ENCODE measurements around the gene CEP350.
A peak's percentile ranks its signal among the peaks of the same experiment; 100 is the strongest.

The CEP350 gene, protein sequence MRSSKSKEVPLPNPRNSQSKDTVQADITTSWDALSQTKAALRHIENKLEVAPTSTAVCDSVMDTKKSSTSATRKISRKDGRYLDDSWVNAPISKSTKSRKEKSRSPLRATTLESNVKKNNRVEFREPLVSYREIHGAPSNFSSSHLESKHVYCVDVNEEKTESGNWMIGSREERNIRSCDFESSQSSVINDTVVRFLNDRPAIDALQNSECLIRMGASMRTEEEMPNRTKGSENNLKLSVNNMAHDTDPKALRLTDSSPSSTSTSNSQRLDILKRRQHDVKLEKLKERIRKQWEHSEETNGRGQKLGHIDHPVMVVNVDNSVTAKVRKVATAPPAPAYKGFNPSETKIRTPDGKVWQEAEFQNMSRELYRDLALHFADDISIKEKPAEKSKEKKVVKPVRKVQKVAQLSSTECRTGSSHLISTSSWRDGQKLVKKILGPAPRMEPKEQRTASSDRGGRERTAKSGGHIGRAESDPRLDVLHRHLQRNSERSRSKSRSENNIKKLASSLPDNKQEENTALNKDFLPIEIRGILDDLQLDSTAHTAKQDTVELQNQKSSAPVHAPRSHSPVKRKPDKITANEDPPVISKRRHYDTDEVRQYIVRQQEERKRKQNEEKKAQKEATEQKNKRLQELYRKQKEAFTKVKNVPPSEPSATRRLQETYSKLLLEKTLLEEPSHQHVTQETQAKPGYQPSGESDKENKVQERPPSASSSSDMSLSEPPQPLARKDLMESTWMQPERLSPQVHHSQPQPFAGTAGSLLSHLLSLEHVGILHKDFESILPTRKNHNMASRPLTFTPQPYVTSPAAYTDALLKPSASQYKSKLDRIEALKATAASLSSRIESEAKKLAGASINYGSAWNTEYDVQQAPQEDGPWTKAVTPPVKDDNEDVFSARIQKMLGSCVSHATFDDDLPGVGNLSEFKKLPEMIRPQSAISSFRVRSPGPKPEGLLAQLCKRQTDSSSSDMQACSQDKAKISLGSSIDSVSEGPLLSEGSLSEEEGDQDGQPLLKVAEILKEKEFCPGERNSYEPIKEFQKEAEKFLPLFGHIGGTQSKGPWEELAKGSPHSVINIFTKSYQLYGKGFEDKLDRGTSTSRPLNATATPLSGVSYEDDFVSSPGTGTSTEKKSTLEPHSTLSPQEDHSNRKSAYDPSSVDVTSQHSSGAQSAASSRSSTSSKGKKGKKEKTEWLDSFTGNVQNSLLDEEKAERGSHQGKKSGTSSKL (N-terminal part only)

GRCh38 chr1:179954493-179955286, at the start of gene CEP350:
CEP350 (plus strand) TSS chr1:179954810; CDS start chr1:179986182, 31,372 bp downstream.
- DNase-seq = peak; percentile 99 to 100

DNA sequence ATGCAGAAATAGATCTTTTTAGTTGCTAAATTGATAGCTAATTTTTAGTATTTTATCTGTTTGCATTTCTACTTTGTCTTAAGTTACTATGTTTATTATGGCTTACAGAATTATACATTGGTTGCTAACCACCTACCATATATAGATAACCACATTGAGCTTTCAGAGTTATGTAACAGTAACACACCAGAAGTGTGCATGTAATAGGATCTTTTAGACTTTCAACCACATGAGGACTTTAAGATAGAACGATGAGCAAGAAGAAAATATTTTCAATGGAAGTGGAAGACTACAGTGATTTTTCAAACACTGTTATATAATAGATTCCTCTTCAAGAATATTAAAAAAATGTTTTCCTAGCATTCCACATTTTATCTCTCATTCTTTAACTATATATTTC, 43.7 kb upstream of the CEP350 start:
- DNase-seq = no peak

DNA sequence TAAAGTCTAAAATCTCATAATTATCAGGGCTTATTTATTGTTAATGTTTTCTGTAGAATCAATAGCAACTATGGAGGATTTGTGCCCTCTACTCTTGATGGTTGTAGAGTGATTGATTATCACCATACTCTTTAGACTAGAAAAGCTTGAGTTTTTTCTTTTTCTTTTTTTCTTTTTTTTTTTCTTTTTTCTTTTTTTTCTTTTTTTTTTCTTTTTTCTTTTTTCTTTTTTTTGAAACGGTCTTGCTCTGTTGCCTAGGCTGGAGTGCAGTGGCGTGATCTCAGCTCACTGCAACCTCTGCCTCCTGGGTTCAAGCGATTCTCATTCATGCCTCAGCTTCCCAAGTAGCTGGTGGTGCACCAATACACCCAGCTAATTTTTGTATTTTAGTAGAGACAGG, 42.8 kb upstream of the CEP350 start:
- DNase-seq = no peak

GRCh38 chr1:179917601-179918429, 36.8 kb upstream of the CEP350 start:
- DNase-seq = no peak

GRCh38 chr1:179921472-179921871, 33.1 kb upstream of the CEP350 start:
- DNase-seq = no peak

- no peak for DNase-seq
Observed at GRCh38 chr1:179921981-179922872, 32.4 kb upstream of the CEP350 start.

DNA sequence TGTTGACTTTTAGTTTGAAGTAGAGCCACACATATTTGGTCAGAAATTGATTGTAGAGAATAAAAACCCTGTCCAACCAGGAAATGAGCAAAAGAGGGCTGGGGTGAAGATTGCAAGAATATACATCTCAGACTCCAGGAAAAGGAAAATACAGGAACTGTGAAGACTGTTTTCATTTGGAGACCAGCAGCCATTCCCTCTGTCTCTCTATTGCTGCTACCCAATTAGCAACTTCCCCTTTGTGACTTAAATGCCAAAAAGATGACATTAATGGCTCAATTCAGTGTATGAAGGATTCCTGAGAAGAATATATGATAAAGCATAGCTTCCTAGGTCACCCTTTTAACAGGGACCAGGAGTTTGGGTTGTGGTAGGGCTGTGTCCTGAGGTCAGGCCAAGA, 31.6 kb upstream of the CEP350 start:
- no peak for DNase-seq

- no peak for DNase-seq
Observed at GRCh38 chr1:179924268-179924667, 30.3 kb upstream of the CEP350 start.

GRCh38 chr1:179925302-179925701, 29.3 kb upstream of the CEP350 start:
- no peak for DNase-seq

DNA sequence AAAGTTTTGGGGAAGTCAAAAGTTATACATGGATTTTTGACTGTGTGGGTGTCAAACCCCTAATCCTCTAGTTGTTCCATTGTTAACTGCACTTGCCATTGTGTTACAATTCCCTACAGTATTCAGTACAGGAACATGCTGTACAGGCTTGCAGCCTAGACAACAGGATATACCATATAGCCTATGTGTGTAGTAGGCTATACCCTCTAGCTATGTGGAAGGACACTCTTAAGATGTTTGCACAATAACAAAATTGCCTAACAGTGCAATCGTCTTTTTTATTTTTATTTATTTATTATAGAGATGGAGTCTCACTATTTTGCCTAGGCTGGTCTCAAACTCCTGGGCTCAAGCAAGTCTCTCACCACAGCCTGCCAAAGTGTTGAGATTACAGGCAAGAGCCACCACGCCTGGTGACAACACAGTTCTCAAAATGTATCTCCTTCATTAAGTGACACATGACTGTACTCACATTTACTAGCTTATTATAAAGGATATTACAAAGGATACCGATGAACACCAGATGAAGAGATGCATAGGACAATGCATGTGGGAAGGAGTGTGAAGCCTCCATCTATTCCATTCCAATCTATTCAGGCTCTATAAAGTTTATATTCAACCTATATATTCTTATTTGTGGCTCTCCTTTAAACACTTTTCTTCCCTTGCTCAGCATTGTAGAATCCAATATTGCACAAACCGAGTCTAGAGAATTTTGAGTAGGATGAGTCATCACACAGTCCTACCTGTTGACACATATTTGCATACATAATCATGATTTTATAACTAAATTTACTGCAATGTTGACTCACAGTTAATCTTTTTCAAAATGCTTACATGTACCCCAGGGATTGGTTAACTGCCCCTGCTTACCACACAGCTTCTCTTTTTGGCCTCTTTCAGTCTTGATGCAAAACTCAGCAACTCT, 28.4 kb upstream of the CEP350 start:
- DNase-seq = no peak

DNA sequence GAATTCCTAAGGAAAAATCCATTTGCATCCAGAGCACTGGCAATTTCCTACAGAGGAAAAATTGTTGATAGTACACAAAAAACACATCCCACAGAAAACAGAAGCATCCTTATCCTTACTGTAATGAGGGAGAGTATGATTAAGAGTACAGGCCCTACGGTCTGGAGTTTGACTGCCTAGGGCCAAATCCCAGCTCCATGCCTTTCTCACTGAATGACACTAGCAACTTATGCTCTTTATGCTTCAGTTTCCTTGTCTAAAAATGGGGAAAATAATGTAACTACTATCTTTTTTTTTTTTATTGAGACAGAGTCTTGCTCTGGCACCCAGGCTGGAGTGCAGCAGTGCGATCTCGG, 27.8 kb upstream of the CEP350 start:
- no peak for DNase-seq

- peak in 1 of 2 experiments; percentile 11 for DNase-seq
Observed at GRCh38 chr1:179929955-179930798, 24.4 kb upstream of the CEP350 start.

DNA sequence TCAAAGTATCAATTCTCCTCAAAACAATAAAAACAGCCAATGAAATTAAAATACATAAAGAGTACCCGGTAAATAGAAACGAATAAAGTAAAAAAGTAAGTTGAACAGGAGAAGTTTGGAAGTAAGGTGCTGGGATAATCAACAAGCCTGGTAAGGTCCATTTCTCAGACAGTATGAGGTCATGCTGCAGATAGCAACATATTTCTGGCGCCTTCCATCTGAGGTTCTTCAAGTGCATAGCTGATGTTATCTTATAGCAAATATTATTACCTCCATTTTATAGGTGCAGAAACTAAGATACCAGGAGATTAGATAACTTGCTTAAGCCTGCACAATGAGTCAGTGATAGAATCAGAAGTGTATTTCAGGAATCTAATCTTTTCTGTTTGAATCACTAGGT, 23.7 kb upstream of the CEP350 start:
- DNase-seq = no peak

DNA sequence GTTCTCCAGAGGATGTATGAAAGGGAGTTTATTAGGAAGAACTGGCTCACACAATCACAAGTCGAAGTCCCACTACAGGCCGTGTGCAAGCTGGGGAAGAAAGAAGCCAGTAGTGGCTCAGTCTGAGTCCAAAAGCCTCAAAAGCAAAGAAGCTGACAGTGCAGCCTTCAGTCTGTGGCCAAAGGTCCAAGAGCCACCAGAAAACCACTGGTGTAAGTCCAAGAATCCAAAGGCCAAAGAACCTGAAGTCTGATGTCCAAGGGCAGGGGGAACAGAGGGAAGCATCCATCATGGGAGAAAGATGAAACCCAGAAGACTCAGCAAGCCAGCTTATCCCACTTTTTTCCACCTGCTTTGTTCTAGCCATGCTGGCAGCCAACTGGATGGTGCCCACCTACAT, 21.4 kb upstream of the CEP350 start:
- DNase-seq = no peak

DNA sequence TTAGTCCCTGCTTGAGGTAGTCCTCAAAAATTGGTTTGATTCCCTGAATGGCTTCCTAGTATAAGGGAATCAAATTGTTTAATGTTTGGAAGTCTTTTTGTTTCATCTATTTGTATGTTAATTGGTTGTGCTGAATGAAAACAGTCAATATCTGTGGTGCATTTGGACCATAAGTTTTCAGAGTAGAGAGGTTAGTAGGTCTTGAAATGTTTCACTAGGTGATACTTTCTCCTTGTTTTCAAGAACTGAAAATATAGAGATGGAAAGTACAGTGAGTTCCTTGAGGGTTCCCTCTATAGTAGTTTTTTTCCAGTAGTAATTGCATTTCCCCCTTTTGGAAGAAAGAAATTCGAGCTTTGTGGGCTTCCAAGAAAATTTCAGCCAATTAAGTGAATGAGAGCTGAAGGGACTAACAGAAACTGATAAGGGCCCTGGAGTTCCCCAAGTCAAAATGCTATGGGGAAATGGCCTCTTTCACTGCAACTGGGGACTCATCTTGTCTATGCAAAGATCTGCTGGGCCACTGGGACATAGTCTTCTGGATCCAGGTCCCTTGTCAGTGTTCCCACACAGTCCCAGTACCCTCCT, 18.6 kb upstream of the CEP350 start:
- no peak for DNase-seq

- no peak for DNase-seq
Observed at GRCh38 chr1:179937668-179938254, 16.8 kb upstream of the CEP350 start.

- DNase-seq = no peak
Observed at GRCh38 chr1:179938752-179939151, 15.9 kb upstream of the CEP350 start.

DNA sequence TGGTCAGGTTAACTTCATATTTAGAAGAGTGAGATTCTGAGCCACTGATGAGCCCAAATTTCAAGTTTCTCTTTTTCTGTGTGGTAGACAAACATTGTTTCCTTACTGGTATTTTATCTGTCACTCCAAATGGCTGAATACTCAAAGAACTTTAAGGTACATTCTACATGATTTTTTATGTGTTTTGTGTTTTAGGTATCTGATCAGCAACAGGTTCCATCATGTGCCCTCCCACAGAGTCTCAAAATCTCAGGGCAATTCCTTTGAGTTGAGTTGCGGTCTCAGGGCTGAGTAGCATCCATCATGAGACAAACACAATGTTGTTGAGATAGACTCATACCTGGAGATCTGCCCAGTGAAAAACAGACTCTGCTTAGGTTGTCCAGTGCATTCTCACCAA, 14.7 kb upstream of the CEP350 start:
- DNase-seq = no peak

All from NCI-H446 (cell line).